RKO (cell line): ENCODE results near the gene CENPO.
"Not testable (repeated sequence)": the region's sequence is repeated elsewhere in the genome, so short reads cannot be mapped to it uniquely, and the experiment has no call there.

ENCODE experiments used
- DNase-seq: peaks from one replicate; pipeline ENCODE4 v3.0.0-alpha.2; 2016; ENCODE audit warnings: low spot score

CENPO gene

GRCh38 chr2:24788816-24789215, 4.4 kb upstream of the CENPO start:
- no peak for DNase-seq

GRCh38 chr2:24791452-24791851, 1.8 kb upstream of the CENPO start:
- no peak for DNase-seq

- no peak for DNase-seq
These were observed 717 bp upstream of the CENPO start for GRCh38 chr2:24792542-24792873.

- DNase-seq = peak; percentile 66
These were observed 673 bp downstream of the CENPO start for GRCh38 chr2:24793761-24794435.

GRCh38 chr2:24797644-24798043, 4.4 kb downstream of the CENPO start:
- DNase-seq = no peak

GRCh38 chr2:24800487-24800886, 7.3 kb downstream of the CENPO start:
- DNase-seq = not testable (repeated sequence)

- not testable (repeated sequence) for DNase-seq
These were observed 12.8 kb downstream of the CENPO start for GRCh38 chr2:24805811-24806660.

GRCh38 chr2:24806661-24807036, 13.4 kb downstream of the CENPO start:
- no peak for DNase-seq

GRCh38 chr2:24809316-24810007, 16.2 kb downstream of the CENPO start:
- DNase-seq = no peak

GRCh38 chr2:24813691-24814137, 20.5 kb downstream of the CENPO start:
- no peak for DNase-seq

- DNase-seq = no peak
These were observed 21.3 kb downstream of the CENPO start for GRCh38 chr2:24814516-24814915.

- no peak for DNase-seq
These were observed 21.9 kb downstream of the CENPO start for GRCh38 chr2:24815171-24815570.

- DNase-seq = no peak
These were observed 23.2 kb downstream of the CENPO start for GRCh38 chr2:24816404-24816803.

- DNase-seq = peak; percentile 56
These were observed 23.7 kb downstream of the CENPO start for GRCh38 chr2:24816884-24817283.

GRCh38 chr2:24818721-24819167, 25.5 kb downstream of the CENPO start:
- no peak for DNase-seq

- DNase-seq = no peak
These were observed 26.4 kb downstream of the CENPO start for GRCh38 chr2:24819442-24820174.

GRCh38 chr2:24820175-24820513, 26.9 kb downstream of the CENPO start:
- DNase-seq = no peak

GRCh38 chr2:24820598-24821432, 27.6 kb downstream of the CENPO start:
- no peak for DNase-seq

- no peak for DNase-seq
These were observed 28.2 kb downstream of the CENPO start for GRCh38 chr2:24821433-24821891.

- no peak for DNase-seq
These were observed 29.0 kb downstream of the CENPO start for GRCh38 chr2:24822049-24822706.
